Stimulated activated CD4-positive, alpha-beta T cell treated with anti-CD3 and anti-CD28 coated beads, Interleukin-12 subunit alpha, Interleukin-12 subunit beta, amount 100 ng/mL, for 4 hours (primary cell): ENCODE data around the gene BPI.
"Not testable (repeated sequence)": the region's sequence is repeated elsewhere in the genome, so short reads cannot be mapped to it uniquely, and the experiment has no call there.

ENCODE experiments used
- DNase-seq: peaks from one replicate; pipeline ENCODE4 v3.0.0-alpha.2; 2020

BPI gene

GRCh38 chr20:38306379-38306778 is 2.4 kb downstream of the BPI start:
- DNase-seq, result no peak

GRCh38 chr20:38307371-38308046 is 3.6 kb downstream of the BPI start:
- DNase-seq, result no peak

GRCh38 chr20:38308047-38308438 is 4.1 kb downstream of the BPI start:
- DNase-seq, result no peak

- no peak for DNase-seq
These were observed 4.5 kb downstream of the BPI start for GRCh38 chr20:38308447-38308846.

- DNase-seq, result no peak
These were observed 7.1 kb downstream of the BPI start for GRCh38 chr20:38311091-38311490.

GRCh38 chr20:38311491-38311890 is 7.5 kb downstream of the BPI start:
- DNase-seq, result no peak

GRCh38 chr20:38313676-38314075 is 9.7 kb downstream of the BPI start:
- DNase-seq, result no peak

- DNase-seq, result not testable (repeated sequence)
These were observed 10.4 kb downstream of the BPI start for GRCh38 chr20:38314350-38314749.

- no peak for DNase-seq
These were observed 11.5 kb downstream of the BPI start for GRCh38 chr20:38315290-38315966.

GRCh38 chr20:38316341-38316740 is 12.4 kb downstream of the BPI start:
- DNase-seq, result no peak

GRCh38 chr20:38317422-38317821 is 13.5 kb downstream of the BPI start:
- no peak for DNase-seq

- no peak for DNase-seq
These were observed 16.3 kb downstream of the BPI start for GRCh38 chr20:38320221-38320620.

GRCh38 chr20:38321959-38322598 is 18.1 kb downstream of the BPI start:
- DNase-seq, result no peak

- no peak for DNase-seq
These were observed 20.2 kb downstream of the BPI start for GRCh38 chr20:38324159-38324558.

GRCh38 chr20:38325167-38325566 is 21.2 kb downstream of the BPI start:
- DNase-seq, result no peak

- no peak for DNase-seq
These were observed 21.9 kb downstream of the BPI start for GRCh38 chr20:38325905-38326304.

GRCh38 chr20:38326309-38326708 is 22.4 kb downstream of the BPI start:
- no peak for DNase-seq

GRCh38 chr20:38330638-38331037 is 26.7 kb downstream of the BPI start:
- DNase-seq, result no peak

- DNase-seq, result no peak
These were observed 27.3 kb downstream of the BPI start for GRCh38 chr20:38331245-38331644.

- no peak for DNase-seq
These were observed 27.9 kb downstream of the BPI start for GRCh38 chr20:38331814-38332213.

GRCh38 chr20:38334016-38334415 is 30.1 kb downstream of the BPI start:
- DNase-seq, result no peak

GRCh38 chr20:38336726-38337125 is 32.8 kb downstream of the BPI start:
- no peak for DNase-seq

GRCh38 chr20:38337561-38338140 is 33.7 kb downstream of the BPI start:
- DNase-seq, result no peak
